ENCODE measurements around the gene KDM6B.

KDM6B gene

DNA sequence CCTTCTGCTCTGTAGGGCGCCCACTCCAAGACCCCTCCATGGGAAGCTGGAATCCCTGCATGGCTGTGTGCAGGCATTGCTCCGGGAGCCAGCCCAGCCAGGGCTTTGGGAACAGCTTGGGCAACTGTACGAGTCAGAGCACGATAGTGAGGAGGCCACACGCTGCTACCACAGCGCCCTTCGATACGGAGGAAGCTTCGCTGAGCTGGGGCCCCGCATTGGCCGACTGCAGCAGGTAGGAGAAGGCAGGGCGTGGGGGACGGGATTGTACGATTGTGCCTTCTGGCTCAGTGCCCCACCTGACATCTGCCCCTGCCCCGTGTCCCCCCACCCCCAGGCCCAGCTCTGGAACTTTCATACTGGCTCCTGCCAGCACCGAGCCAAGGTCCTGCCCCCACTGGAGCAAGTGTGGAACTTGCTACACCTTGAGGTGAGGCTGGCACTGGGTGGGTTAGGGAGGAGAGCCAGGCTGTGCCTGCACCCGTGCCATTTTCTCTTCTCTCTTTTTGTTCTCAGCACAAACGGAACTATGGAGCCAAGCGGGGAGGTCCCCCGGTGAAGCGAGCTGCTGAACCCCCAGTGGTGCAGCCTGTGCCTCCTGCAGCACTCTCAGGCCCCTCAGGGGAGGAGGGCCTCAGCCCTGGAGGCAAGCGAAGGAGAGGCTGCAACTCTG, 12.2 kb downstream of the KDM6B start:
- no peak for DNase-seq (ENCODE audit: low read depth)
- no peak overlapping the region for H3K4me3 ChIP-seq (ENCODE audit: low read length)
- TF ChIP-seq, protein P1, sequence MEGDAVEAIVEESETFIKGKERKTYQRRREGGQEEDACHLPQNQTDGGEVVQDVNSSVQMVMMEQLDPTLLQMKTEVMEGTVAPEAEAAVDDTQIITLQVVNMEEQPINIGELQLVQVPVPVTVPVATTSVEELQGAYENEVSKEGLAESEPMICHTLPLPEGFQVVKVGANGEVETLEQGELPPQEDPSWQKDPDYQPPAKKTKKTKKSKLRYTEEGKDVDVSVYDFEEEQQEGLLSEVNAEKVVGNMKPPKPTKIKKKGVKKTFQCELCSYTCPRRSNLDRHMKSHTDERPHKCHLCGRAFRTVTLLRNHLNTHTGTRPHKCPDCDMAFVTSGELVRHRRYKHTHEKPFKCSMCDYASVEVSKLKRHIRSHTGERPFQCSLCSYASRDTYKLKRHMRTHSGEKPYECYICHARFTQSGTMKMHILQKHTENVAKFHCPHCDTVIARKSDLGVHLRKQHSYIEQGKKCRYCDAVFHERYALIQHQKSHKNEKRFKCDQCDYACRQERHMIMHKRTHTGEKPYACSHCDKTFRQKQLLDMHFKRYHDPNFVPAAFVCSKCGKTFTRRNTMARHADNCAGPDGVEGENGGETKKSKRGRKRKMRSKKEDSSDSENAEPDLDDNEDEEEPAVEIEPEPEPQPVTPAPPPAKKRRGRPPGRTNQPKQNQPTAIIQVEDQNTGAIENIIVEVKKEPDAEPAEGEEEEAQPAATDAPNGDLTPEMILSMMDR (conservative IDR thresholded peaks at IDR 0.05; ENCODE audit: low read length) = no peak

DNA sequence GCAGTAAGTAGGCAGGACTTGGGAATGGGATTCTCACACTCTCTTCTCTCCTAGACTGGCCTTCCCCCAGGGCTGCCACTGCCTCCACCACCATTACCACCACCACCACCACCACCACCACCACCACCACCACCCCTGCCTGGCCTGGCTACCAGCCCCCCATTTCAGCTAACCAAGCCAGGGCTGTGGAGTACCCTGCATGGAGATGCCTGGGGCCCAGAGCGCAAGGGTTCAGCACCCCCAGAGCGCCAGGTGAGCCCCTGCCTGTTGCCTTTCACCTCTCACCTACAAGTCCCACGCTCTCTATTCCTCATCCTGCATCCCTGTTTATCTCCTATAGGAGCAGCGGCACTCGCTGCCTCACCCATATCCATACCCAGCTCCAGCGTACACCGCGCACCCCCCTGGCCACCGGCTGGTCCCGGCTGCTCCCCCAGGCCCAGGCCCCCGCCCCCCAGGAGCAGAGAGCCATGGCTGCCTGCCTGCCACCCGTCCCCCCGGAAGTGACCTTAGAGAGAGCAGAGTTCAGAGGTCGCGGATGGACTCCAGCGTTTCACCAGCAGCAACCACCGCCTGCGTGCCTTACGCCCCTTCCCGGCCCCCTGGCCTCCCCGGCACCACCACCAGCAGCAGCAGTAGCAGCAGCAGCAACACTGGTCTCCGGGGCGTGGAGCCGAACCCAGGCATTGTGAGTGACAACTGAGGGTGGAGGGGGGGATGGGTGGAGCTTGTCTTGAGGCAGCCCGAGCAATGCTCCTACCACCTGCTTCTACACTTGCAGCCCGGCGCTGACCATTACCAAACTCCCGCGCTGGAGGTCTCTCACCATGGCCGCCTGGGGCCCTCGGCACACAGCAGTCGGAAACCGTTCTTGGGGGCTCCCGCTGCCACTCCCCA, 13.0 kb downstream of the KDM6B start:
- TF ChIP-seq, protein P1 (conservative IDR thresholded peaks at IDR 0.05; ENCODE audit: low read length) = no peak
- no peak for DNase-seq (ENCODE audit: low read depth)
- H3K4me3 ChIP-seq (ENCODE audit: low read length) = no peak overlapping the region

GRCh38 chr17:7848131-7848579, 14.1 kb downstream of the KDM6B start:
- DNase-seq (ENCODE audit: low read depth) = no peak
- H3K4me3 ChIP-seq (ENCODE audit: low read length) = no peak overlapping the region
- TF ChIP-seq, protein P1 (conservative IDR thresholded peaks at IDR 0.05; ENCODE audit: low read length) = no peak

GRCh38 chr17:7848739-7849129, 14.7 kb downstream of the KDM6B start:
- no peak for DNase-seq (ENCODE audit: low read depth)
- no peak overlapping the region for H3K4me3 ChIP-seq (ENCODE audit: low read length)
- TF ChIP-seq, protein P1 (conservative IDR thresholded peaks at IDR 0.05; ENCODE audit: low read length) = no peak

GRCh38 chr17:7849130-7849750, 15.2 kb downstream of the KDM6B start:
- TF ChIP-seq, protein P1 (conservative IDR thresholded peaks at IDR 0.05; ENCODE audit: low read length) = no peak
- H3K4me3 ChIP-seq (ENCODE audit: low read length) = no peak overlapping the region
- no peak for DNase-seq (ENCODE audit: low read depth)

DNA sequence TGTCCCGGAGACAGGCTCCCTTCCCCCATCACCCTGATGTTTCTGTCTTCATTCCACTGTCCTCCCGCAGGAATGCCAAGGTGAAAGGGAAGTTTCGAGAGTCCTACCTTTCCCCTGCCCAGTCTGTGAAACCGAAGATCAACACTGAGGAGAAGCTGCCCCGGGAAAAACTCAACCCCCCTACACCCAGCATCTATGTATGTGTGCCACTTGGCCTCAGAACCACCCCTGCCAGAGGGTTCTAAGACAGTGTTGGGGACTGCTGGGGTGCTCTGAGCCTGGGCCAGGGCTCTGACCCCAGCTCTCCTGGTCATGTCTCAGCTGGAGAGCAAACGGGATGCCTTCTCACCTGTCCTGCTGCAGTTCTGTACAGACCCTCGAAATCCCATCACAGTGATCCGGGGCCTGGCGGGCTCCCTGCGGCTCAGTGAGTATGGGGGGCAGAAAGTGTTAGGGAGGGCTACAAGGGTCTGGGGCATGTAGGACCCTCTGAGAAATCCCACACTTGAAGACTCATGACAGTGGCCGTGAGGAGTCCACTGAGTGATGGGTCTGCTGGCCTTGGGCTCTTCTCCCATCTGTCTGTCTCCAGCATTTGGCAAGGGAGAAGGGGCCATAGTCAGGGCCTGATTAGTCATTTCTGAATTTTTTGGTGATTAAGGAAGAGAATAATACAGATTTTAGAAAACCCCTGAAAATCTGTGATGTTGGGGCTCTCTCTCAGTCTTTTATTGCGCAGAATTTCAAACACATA, 15.9 kb downstream of the KDM6B start:
- no peak overlapping the region for H3K4me3 ChIP-seq (ENCODE audit: low read length)
- TF ChIP-seq, protein P1 (conservative IDR thresholded peaks at IDR 0.05; ENCODE audit: low read length) = no peak
- DNase-seq (ENCODE audit: low read depth) = no peak

Data from AG10803 (cell line).